HCT116 (cell line): ENCODE results near the gene ANKRD9. TPM values are rescaled to one million over a fixed set of nuclear protein-coding genes. Genes with fewer than 3 reads are reported as not detected.

Experiments
- ATAC-seq: fragments of 200-7000 bp; cut with Tn5 transposase; 2 replicates; pipeline ENCODE4 v1.9.1; 2020; ENCODE audit warnings: mild to moderate bottlenecking, moderate library complexity
- BruUV-seq: library from RNA; stranded (reverse); fragments of 400-500 nt; replicated peaks from 2 replicates; lab custom pipeline; 2021; lab: Mats Ljungman, UMichigan
- CTCF ChIA-PET: fragments of 300-600 bp; sonication (Branson Sonifier 250); formaldehyde crosslinking; loops from one replicate; lab custom pipeline; 2021; ENCODE audit warnings: antibody characterized with exemption; lab: Charles Lee
- POLR2A ChIA-PET: fragments of 300-600, 350-600 bp; sonication (Branson Sonifier 250); formaldehyde crosslinking; loops from one replicate; lab custom pipeline; 2021; ENCODE audit warnings: antibody characterized with exemption; lab: Charles Lee
- RAD21 ChIA-PET, 2 experiments: fragments of 300-600 bp; sonication (Branson Sonifier 250); formaldehyde crosslinking; loops; one replicate each; lab custom pipeline; 2023; ENCODE audit warnings: low total read pairs in 2 of 2; ENCODE audit not compliant: uncharacterized antibody in 2 of 2, unreplicated experiment in 2 of 2, low non-redundant PET in 1 of 2; lab: Charles Lee
- DNase-seq: peaks from one replicate; pipeline ENCODE4 v3.0.0-alpha.2; 2010; ENCODE audit warnings: low read depth, low spot score
- H2AFZ ChIP-seq: fragments of 200-600 bp; shearing (Covaris generic), sonication (generic); 2 replicates; pipeline ENCODE4 v1.6.1; 2017; ENCODE audit warnings: low read depth, mixed run types, mixed read lengths, antibody characterized with exemption, low read length; ENCODE audit not compliant: poor library complexity, severe bottlenecking
- H3K27ac ChIP-seq: 2 replicates; pipeline ENCODE4 v1.5.1; 2012; ENCODE audit warnings: low read depth, low read length
- H3K27me3 ChIP-seq: fragments of 200-600 bp; sonication (generic); 2 replicates; pipeline ENCODE4 v1.6.1; 2016; ENCODE audit warnings: mixed run types, low read length, mixed read lengths; ENCODE audit not compliant: insufficient read depth
- H3K36me3 ChIP-seq, 2 experiments: fragments of 200-500 bp in 1 of 2; fragments of 200-600 bp in 1 of 2; sonication (Bioruptor generic) in 1 of 2; sonication (generic) in 1 of 2; 2 replicates each; pipeline versions ENCODE4 v1.5.1 to v1.6.1; 2014 to 2016; ENCODE audit warnings: low read length in 2 of 2, inconsistent platforms in 1 of 2, mixed read lengths in 1 of 2, mixed run types in 1 of 2; ENCODE audit not compliant: insufficient read depth in 2 of 2, control insufficient read depth in 1 of 2
- H3K4me1 ChIP-seq, 2 experiments: fragments of 200-600 bp in 1 of 2; sonication (generic) in 1 of 2; 2 replicates each; pipeline versions ENCODE4 v1.5.1 to v1.6.1; 2012 to 2017; ENCODE audit warnings: low read length in 2 of 2, inconsistent platforms in 1 of 2, mild to moderate bottlenecking in 1 of 2, mixed read lengths in 1 of 2, mixed run types in 1 of 2, moderate library complexity in 1 of 2; ENCODE audit not compliant: insufficient read depth in 2 of 2, control insufficient read depth in 1 of 2
- H3K4me2 ChIP-seq: fragments of 200-600 bp; sonication (generic); 2 replicates; pipeline ENCODE4 v1.6.1; 2017; ENCODE audit warnings: mixed run types, low read length, mixed read lengths
- H3K4me3 ChIP-seq, 2 experiments: fragments of 200-600 bp in 1 of 2; sonication (generic) in 1 of 2; replicated peaks in 1 of 2; 2 replicates each; pipeline ENCODE4 v1.5.1; 2011 to 2016; ENCODE audit warnings: low read length in 2 of 2, control low read depth in 1 of 2, low read depth in 1 of 2, mild to moderate bottlenecking in 1 of 2, mixed read lengths in 1 of 2, mixed run types in 1 of 2
- H3K79me2 ChIP-seq: fragments of 200-600 bp; sonication (generic); 2 replicates; pipeline ENCODE4 v1.6.1; 2017; ENCODE audit warnings: mild to moderate bottlenecking, mixed run types, low read length, moderate library complexity, mixed read lengths; ENCODE audit not compliant: insufficient read depth
- H3K9ac ChIP-seq: fragments of 200-600 bp; sonication (generic); 2 replicates; pipeline ENCODE4 v1.6.1; 2016; ENCODE audit warnings: low read length, mixed read lengths
- H3K9me2 ChIP-seq: fragments of 200-600 bp; sonication (generic), shearing (Covaris generic); 2 replicates; pipeline ENCODE4 v1.6.1; 2017; ENCODE audit warnings: mixed run types, mild to moderate bottlenecking, moderate library complexity; ENCODE audit not compliant: insufficient read depth
- H3K9me3 ChIP-seq, 2 experiments: fragments of 200-500 bp in 1 of 2; fragments of 200-600 bp in 1 of 2; sonication (Bioruptor generic) in 1 of 2; sonication (generic) in 1 of 2; 2 replicates each; pipeline ENCODE4 v1.6.1; 2014 to 2017; ENCODE audit warnings: low read length in 2 of 2, mixed read lengths in 2 of 2, inconsistent platforms in 1 of 2, low read depth in 1 of 2, mild to moderate bottlenecking in 1 of 2, mixed run types in 1 of 2, moderate library complexity in 1 of 2; ENCODE audit not compliant: control insufficient read depth in 1 of 2, insufficient read depth in 1 of 2
- H4K20me1 ChIP-seq: fragments of 200-600 bp; sonication (generic), shearing (Covaris generic); 2 replicates; pipeline ENCODE4 v1.6.1; 2017; ENCODE audit warnings: mixed run types, mild to moderate bottlenecking, moderate library complexity; ENCODE audit not compliant: insufficient read depth
- ATF3 ChIP-seq: IDR thresholded peaks from 2 replicates; pipeline ENCODE4 v1.6.1; 2012
- CBX3 ChIP-seq: IDR thresholded peaks from 2 replicates; pipeline ENCODE4 v1.6.1; 2012; ENCODE audit warnings: low read depth
- CTCF ChIP-seq, 3 experiments: fragments of 200-600 bp in 1 of 3; sonication (generic) in 1 of 3; IDR thresholded peaks in 2 of 3; conservative IDR thresholded peaks in 1 of 3; 2 replicates each; pipeline ENCODE4 v1.5.1; 2012 to 2017; ENCODE audit warnings: low read depth in 2 of 3, low read length in 2 of 3, antibody characterized with exemption in 1 of 3, borderline replicate concordance in 1 of 3, control low read depth in 1 of 3, mild to moderate bottlenecking in 1 of 3, mixed read lengths in 1 of 3, mixed run types in 1 of 3, moderate library complexity in 1 of 3; ENCODE audit not compliant: insufficient read depth in 1 of 3
- EGR1 ChIP-seq: IDR thresholded peaks from 2 replicates; pipeline ENCODE4 v1.6.1; 2012; ENCODE audit warnings: low read depth
- FOSL1 ChIP-seq: IDR thresholded peaks from 2 replicates; pipeline ENCODE4 v1.6.1; 2012; ENCODE audit warnings: low read depth
- JUND ChIP-seq: IDR thresholded peaks from 2 replicates; pipeline ENCODE4 v1.6.1; 2012
- POLR2A ChIP-seq: IDR thresholded peaks from 2 replicates; pipeline ENCODE4 v1.7.0; 2011; ENCODE audit warnings: borderline replicate concordance; ENCODE audit not compliant: insufficient read depth, insufficient read length; ENCODE audit errors: extremely low read depth
- SP1 ChIP-seq: IDR thresholded peaks from 2 replicates; pipeline ENCODE4 v1.6.1; 2012; ENCODE audit warnings: low read depth
- TCF7L2 ChIP-seq: IDR thresholded peaks from 2 replicates; pipeline ENCODE4 v1.7.0; 2011; ENCODE audit warnings: borderline replicate concordance, inconsistent platforms; ENCODE audit not compliant: insufficient read depth, insufficient read length; ENCODE audit errors: extremely low read depth
- intact Hi-C: fragments of 100-400 bp; cut with micrococcal nuclease; formaldehyde crosslinking; loops from 2 replicates; pipeline ENCODE4 v1.10.0; 2022
- total RNA-seq: library from RNA; stranded (reverse); gene quantifications from one replicate; pipeline ENCODE4 v1.2.1, GENCODE V29; 2021; ENCODE audit not compliant: unreplicated experiment
- TF ChIP-seq, protein P1 (sequence below): IDR thresholded peaks from 2 replicates; pipeline ENCODE4 v1.6.1; 2012; ENCODE audit warnings: low read depth

ANKRD9 gene
- total RNA-seq, 1 experiment from 2014 or later = 29.0 TPM

DNA sequence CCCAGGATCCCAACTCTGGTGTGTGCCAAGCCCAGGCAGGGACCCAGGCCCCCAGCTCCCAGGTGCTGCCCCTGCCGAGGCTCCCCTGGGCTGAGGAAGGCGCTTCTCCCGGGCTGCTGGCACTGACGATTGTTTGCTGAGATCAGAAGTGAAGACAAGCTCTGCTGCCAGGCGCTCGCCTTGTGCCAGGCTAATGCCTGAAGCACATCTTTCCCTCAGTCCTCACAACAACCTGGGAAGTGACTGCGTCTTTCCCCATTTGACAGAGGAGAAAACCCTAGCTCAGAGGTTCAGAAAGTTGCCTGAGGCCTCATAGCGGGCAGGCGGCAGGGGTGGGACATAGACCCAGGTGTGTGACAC is 36.8 kb downstream of the ANKRD9 start:
- H4K20me1 ChIP-seq = no peaks in the 10 kb centered on the region
- no peaks in the 10 kb centered on the region for H3K79me2 ChIP-seq
- BruUV-seq = no TSS peak
- ChIA-PET CTCF (no interaction called here), POLR2A (no interaction called here), RAD21 (no interaction called here)
- H2AFZ ChIP-seq = no peak overlapping the region
- no peaks in the 10 kb centered on the region for H3K27me3 ChIP-seq
- no peaks in the 10 kb centered on the region for H3K9me2 ChIP-seq
- no peak for TF ChIP-seq TCF7L2
- no peak for TF ChIP-seq POLR2A
- no peak for TF ChIP-seq CTCF (IDR thresholded peaks at IDR 0.05 in 2 of 3, conservative IDR thresholded peaks at IDR 0.05 in 1 of 3; ENCODE audit: borderline replicate concordance in 1 of 3, insufficient read depth in 1 of 3, low read depth in 2 of 3, low read length in 2 of 3)
- no peak for TF ChIP-seq SP1
- TF ChIP-seq JUND = no peak
- TF ChIP-seq EGR1 = no peak
- TF ChIP-seq ATF3 = no peak
- no peak for TF ChIP-seq CBX3
- TF ChIP-seq, protein P1, sequence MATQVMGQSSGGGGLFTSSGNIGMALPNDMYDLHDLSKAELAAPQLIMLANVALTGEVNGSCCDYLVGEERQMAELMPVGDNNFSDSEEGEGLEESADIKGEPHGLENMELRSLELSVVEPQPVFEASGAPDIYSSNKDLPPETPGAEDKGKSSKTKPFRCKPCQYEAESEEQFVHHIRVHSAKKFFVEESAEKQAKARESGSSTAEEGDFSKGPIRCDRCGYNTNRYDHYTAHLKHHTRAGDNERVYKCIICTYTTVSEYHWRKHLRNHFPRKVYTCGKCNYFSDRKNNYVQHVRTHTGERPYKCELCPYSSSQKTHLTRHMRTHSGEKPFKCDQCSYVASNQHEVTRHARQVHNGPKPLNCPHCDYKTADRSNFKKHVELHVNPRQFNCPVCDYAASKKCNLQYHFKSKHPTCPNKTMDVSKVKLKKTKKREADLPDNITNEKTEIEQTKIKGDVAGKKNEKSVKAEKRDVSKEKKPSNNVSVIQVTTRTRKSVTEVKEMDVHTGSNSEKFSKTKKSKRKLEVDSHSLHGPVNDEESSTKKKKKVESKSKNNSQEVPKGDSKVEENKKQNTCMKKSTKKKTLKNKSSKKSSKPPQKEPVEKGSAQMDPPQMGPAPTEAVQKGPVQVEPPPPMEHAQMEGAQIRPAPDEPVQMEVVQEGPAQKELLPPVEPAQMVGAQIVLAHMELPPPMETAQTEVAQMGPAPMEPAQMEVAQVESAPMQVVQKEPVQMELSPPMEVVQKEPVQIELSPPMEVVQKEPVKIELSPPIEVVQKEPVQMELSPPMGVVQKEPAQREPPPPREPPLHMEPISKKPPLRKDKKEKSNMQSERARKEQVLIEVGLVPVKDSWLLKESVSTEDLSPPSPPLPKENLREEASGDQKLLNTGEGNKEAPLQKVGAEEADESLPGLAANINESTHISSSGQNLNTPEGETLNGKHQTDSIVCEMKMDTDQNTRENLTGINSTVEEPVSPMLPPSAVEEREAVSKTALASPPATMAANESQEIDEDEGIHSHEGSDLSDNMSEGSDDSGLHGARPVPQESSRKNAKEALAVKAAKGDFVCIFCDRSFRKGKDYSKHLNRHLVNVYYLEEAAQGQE = no peak
- TF ChIP-seq FOSL1 = no peak
- no peak overlapping the region for H3K27ac ChIP-seq
- intact Hi-C loops = no loop called here
- DNase-seq (no peak), ATAC-seq (no peak)
- no peaks in the 10 kb centered on the region for H3K36me3 ChIP-seq
- H3K4me2 ChIP-seq = no peak overlapping the region
- peaks cover 0 to 6% of the 10 kb centered on the region in 2 experiments; a peak in 1 of 4 replicates for H3K4me1 ChIP-seq
- H3K9me3 ChIP-seq = no peaks in the 10 kb centered on the region
- H3K4me3 ChIP-seq = no peak overlapping the region
- H3K9ac ChIP-seq = no peak overlapping the region
